H1 (cell line): ENCODE measurements around the gene FOXO4.

Source experiments
- ATF3 ChIP-seq: IDR thresholded peaks from 2 replicates; pipeline ENCODE4 v1.6.1; 2011; ENCODE audit warnings: low read depth, mild to moderate bottlenecking, low read length; ENCODE audit not compliant: insufficient read depth
- CTCF ChIP-seq, 3 experiments: IDR thresholded peaks; 1 replicate in 2 of 3; 2 replicates in 1 of 3; pipeline versions ENCODE4 v1.5.1 to v1.6.1; 2011; ENCODE audit warnings: low read length in 3 of 3, mild to moderate bottlenecking in 3 of 3, inconsistent platforms in 2 of 3, low read depth in 1 of 3, moderate library complexity in 1 of 3; ENCODE audit not compliant: insufficient read depth in 1 of 3; ENCODE audit errors: control extremely low read depth in 1 of 3

DNA sequence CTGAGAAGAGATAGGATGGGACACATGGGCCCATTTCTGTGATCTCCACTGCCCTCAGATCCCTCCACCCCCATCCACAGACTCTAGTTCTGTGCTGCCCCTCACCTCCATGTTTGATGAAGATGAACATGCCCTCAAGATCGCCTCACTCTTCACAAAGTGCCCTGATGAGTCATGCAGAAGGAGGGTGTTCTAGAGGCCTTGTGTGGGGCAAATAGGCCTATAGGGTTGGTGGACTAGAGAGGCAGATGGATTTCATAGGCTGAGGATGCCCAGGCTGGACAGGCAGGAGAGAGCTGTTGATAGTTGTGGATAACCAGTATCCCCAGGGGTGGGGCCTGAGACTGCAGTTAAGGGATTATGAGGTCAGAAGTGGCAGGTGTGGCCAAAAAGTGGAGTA, 10.8 kb downstream of the FOXO4 start, which contains the start of gene CXorf65:
- TF ChIP-seq CTCF (IDR thresholded peaks at IDR 0.05; ENCODE audit: control extremely low read depth in 1 of 3, insufficient read depth in 1 of 3, low read depth in 1 of 3, low read length in 3 of 3) (no peak), ATF3 (no peak)
